GM20431 (cell line): Measurements from ENCODE around the gene CALCR.
"Not testable (repeated sequence)": the region's sequence is repeated elsewhere in the genome, so short reads cannot be mapped to it uniquely, and the experiment has no call there.

Experiments used
- in situ Hi-C: fragments of 300-500 bp; cut with MseI, MboI; formaldehyde crosslinking; loops from one replicate; pipeline ENCODE4 v1.15.0; 2020; ENCODE audit warnings: low sequenced_read_pairs; ENCODE audit not compliant: unreplicated experiment

The CALCR gene

GRCh38 chr7:93563584-93563983, 10.9 kb downstream of the CALCR start:
- in situ Hi-C loops, result loop anchor here (25.0 kb wide), 1 partner anchor 326 kb away; the partner anchor contains the start of genes HEPACAM2 and VPS50

GRCh38 chr7:93562936-93563335, 11.6 kb downstream of the CALCR start:
- in situ Hi-C loops, result loop anchor here (25.0 kb wide), 1 partner anchor 326 kb away; the partner anchor contains the start of genes HEPACAM2 and VPS50

GRCh38 chr7:93562106-93562505, 12.4 kb downstream of the CALCR start:
- in situ Hi-C loops, result loop anchor here (25.0 kb wide), 1 partner anchor 325 kb away; the partner anchor contains the start of genes HEPACAM2 and VPS50

- in situ Hi-C loops, result loop anchor here (25.0 kb wide), 1 partner anchor 323 kb away; the partner anchor contains the start of genes HEPACAM2 and VPS50
These were observed 14.7 kb downstream of the CALCR start for GRCh38 chr7:93559639-93560491.

GRCh38 chr7:93558705-93559614, 15.6 kb downstream of the CALCR start:
- in situ Hi-C loops, result loop anchor here (25.0 kb wide), 1 partner anchor 322 kb away; the partner anchor contains the start of genes HEPACAM2 and VPS50

- in situ Hi-C loops, result loop anchor here (25.0 kb wide), 1 partner anchor 315 kb away; the partner anchor contains the start of genes HEPACAM2 and VPS50
These were observed 22.6 kb downstream of the CALCR start for GRCh38 chr7:93551931-93552330.

- in situ Hi-C loops, result loop anchor here (25.0 kb wide), 1 partner anchor 314 kb away; the partner anchor contains the start of genes HEPACAM2 and VPS50
These were observed 23.2 kb downstream of the CALCR start for GRCh38 chr7:93551063-93551895.

- in situ Hi-C loops, result loop anchor here (25.0 kb wide), 1 partner anchor 460 kb away; no protein-coding TSS in a partner anchor
These were observed 26.8 kb downstream of the CALCR start for GRCh38 chr7:93547716-93548115.

GRCh38 chr7:93544691-93545090, 29.8 kb downstream of the CALCR start:
- in situ Hi-C loops, result loop anchor here (25.0 kb wide), 1 partner anchor 457 kb away; no protein-coding TSS in a partner anchor

GRCh38 chr7:93538061-93538460, 36.5 kb downstream of the CALCR start:
- in situ Hi-C loops, result loop anchor here (25.0 kb wide), 1 partner anchor 451 kb away; no protein-coding TSS in a partner anchor

- in situ Hi-C loops, result loop anchor here (25.0 kb wide), 1 partner anchor 448 kb away; no protein-coding TSS in a partner anchor
These were observed 38.9 kb downstream of the CALCR start for GRCh38 chr7:93535616-93536015.

GRCh38 chr7:93530701-93531100, 43.8 kb downstream of the CALCR start:
- in situ Hi-C loops, result loop anchor here (25.0 kb wide), 1 partner anchor 443 kb away; no protein-coding TSS in a partner anchor

GRCh38 chr7:93516834-93517233, 57.7 kb downstream of the CALCR start:
- in situ Hi-C loops, result no loop called here

- in situ Hi-C loops, result no loop called here
These were observed 59.4 kb downstream of the CALCR start for GRCh38 chr7:93515144-93515543.

GRCh38 chr7:93509303-93509702, 65.2 kb downstream of the CALCR start:
- in situ Hi-C loops, result no loop called here

- in situ Hi-C loops, result no loop called here
These were observed 71.4 kb downstream of the CALCR start for GRCh38 chr7:93503088-93503487.

- in situ Hi-C loops, result not testable (repeated sequence)
These were observed 82.7 kb downstream of the CALCR start for GRCh38 chr7:93491860-93492259.

- in situ Hi-C loops, result no loop called here
These were observed 97.8 kb downstream of the CALCR start for GRCh38 chr7:93476491-93477344.
